ENCODE data around the gene PHLDB3.

- TF ChIP-seq CTCF (IDR thresholded peaks at IDR 0.05) (no peak), POLR2A (IDR thresholded peaks at IDR 0.05) (no peak)
Measured at GRCh38 chr19:43548706-43549105, 44.2 kb upstream of the PHLDB3 start.

All from esophagus squamous epithelium (tissue), 4 donors.